Nephron (organoid): ENCODE data around the gene ENPP6.

Source experiments
- H3K27ac Mint-ChIP-seq, 3 experiments: 2 replicates each; pipeline ENCODE4 v1.8.0; 2020; ENCODE audit warnings: mixed read lengths in 3 of 3, mild to moderate bottlenecking in 2 of 3, moderate library complexity in 1 of 3
- H3K27me3 Mint-ChIP-seq: 2 replicates; pipeline ENCODE4 v1.8.0; 2021; ENCODE audit warnings: low read depth, mild to moderate bottlenecking, moderate library complexity, mixed read lengths
- H3K36me3 Mint-ChIP-seq: 2 replicates; pipeline ENCODE4 v1.8.0; 2020; ENCODE audit warnings: low read depth, mixed read lengths
- H3K4me1 Mint-ChIP-seq: 2 replicates; pipeline ENCODE4 v1.8.0; 2020; ENCODE audit warnings: mixed read lengths
- H3K4me3 Mint-ChIP-seq, 3 experiments: 2 replicates each; pipeline ENCODE4 v1.8.0; 2020; ENCODE audit warnings: mild to moderate bottlenecking in 3 of 3, mixed read lengths in 3 of 3, moderate library complexity in 2 of 3
- H3K9me3 Mint-ChIP-seq: 2 replicates; pipeline ENCODE4 v1.8.0; 2020; ENCODE audit warnings: mixed read lengths
- CTCF ChIP-seq, 3 experiments: fragments of 200-600 bp; sonication (generic); IDR thresholded peaks; one replicate each; pipeline ENCODE4 v1.5.0; 2021; ENCODE audit warnings: antibody characterized with exemption in 3 of 3; ENCODE audit not compliant: unreplicated experiment in 3 of 3

The ENPP6 gene

DNA sequence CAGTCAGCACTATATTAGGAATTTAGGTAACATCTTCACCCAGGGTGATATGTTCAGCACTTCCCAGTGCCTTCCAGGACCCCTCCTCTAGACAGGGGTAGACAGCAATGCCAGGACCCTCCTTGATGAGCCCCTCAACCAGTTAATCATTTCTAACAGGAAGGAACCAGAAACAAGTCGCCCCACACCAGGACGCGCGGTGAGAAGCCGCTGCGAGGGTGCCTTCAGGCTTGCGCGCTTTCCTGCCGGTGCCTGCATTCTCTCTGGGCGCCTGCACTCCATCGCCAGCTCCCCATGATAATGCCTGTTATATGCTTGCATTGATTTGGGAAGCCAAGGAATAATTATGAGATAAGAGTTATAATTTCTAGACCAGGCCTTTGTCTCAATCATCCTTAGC lies 116.0 kb downstream of the ENPP6 start:
- H3K36me3 Mint-ChIP-seq: no peaks in the 10 kb centered on the region
- peaks cover 61% of the 10 kb centered on the region for H3K4me1 Mint-ChIP-seq
- no peaks in the 10 kb centered on the region for H3K9me3 Mint-ChIP-seq
- no peak overlapping the region for H3K4me3 Mint-ChIP-seq
- H3K27ac Mint-ChIP-seq: peak overlapping the region in 2 of 3 experiments; percentile 19 to 26
- H3K27me3 Mint-ChIP-seq: peaks cover 19% of the 10 kb centered on the region
- no peak for TF ChIP-seq CTCF (IDR thresholded peaks at IDR 0.05; ENCODE audit: unreplicated experiment in 3 of 3)

- no peaks in the 10 kb centered on the region for H3K36me3 Mint-ChIP-seq
- H3K27me3 Mint-ChIP-seq: peaks cover 19% of the 10 kb centered on the region
- H3K4me1 Mint-ChIP-seq: peaks cover 70% of the 10 kb centered on the region
- no peak overlapping the region for H3K4me3 Mint-ChIP-seq
- H3K9me3 Mint-ChIP-seq: no peaks in the 10 kb centered on the region
- peak overlapping the region in 1 of 3 experiments; percentile 47 for H3K27ac Mint-ChIP-seq
- peak; percentile 45 to 64 (median 46) for TF ChIP-seq CTCF (IDR thresholded peaks at IDR 0.05; ENCODE audit: unreplicated experiment in 3 of 3)
Observed at GRCh38 chr4:184100297-184100885, 117.3 kb downstream of the ENPP6 start.

- TF ChIP-seq CTCF (IDR thresholded peaks at IDR 0.05; ENCODE audit: unreplicated experiment in 3 of 3): no peak
- H3K27me3 Mint-ChIP-seq: peaks cover 15% of the 10 kb centered on the region
- H3K9me3 Mint-ChIP-seq: no peaks in the 10 kb centered on the region
- H3K27ac Mint-ChIP-seq: peak overlapping the region; percentile 46 to 66 (median 47)
- H3K36me3 Mint-ChIP-seq: no peaks in the 10 kb centered on the region
- peaks cover 70% of the 10 kb centered on the region for H3K4me1 Mint-ChIP-seq
- peak overlapping the region in 2 of 3 experiments; percentile 0 to 10 for H3K4me3 Mint-ChIP-seq
Observed at GRCh38 chr4:184099535-184099966, 118.1 kb downstream of the ENPP6 start.

- Mint-ChIP-seq H3K9me3 (no peaks in the 10 kb centered on the region), H3K36me3 (no peaks in the 10 kb centered on the region), H3K4me1 (peaks cover 67% of the 10 kb centered on the region), H3K4me3 (no peak overlapping the region), H3K27ac (peak overlapping the region; percentile 46 to 66 (median 47)), H3K27me3 (peaks cover 15% of the 10 kb centered on the region)
- no peak for TF ChIP-seq CTCF (IDR thresholded peaks at IDR 0.05; ENCODE audit: unreplicated experiment in 3 of 3)
Observed at GRCh38 chr4:184099000-184099399, 118.7 kb downstream of the ENPP6 start.

- no peak for TF ChIP-seq CTCF (IDR thresholded peaks at IDR 0.05; ENCODE audit: unreplicated experiment in 3 of 3)
- H3K36me3 Mint-ChIP-seq: no peaks in the 10 kb centered on the region
- H3K4me3 Mint-ChIP-seq: no peak overlapping the region
- peak overlapping the region in 2 of 3 experiments; percentile 85 for H3K27ac Mint-ChIP-seq
- peaks cover 10% of the 10 kb centered on the region for H3K27me3 Mint-ChIP-seq
- no peaks in the 10 kb centered on the region for H3K9me3 Mint-ChIP-seq
- H3K4me1 Mint-ChIP-seq: peaks cover 58% of the 10 kb centered on the region
Observed at GRCh38 chr4:184097815-184098214, 119.9 kb downstream of the ENPP6 start.

GRCh38 chr4:184097241-184097605 lies 120.5 kb downstream of the ENPP6 start:
- no peak for TF ChIP-seq CTCF (IDR thresholded peaks at IDR 0.05; ENCODE audit: unreplicated experiment in 3 of 3)
- Mint-ChIP-seq H3K36me3 (no peaks in the 10 kb centered on the region), H3K4me1 (peaks cover 58% of the 10 kb centered on the region), H3K4me3 (peak overlapping the region in 2 of 3 experiments; percentile 35 to 60), H3K27me3 (peaks cover 10% of the 10 kb centered on the region), H3K9me3 (no peaks in the 10 kb centered on the region), H3K27ac (peak overlapping the region; percentile 68 to 85 (median 85))
